ENCODE results near the gene XXYLT1. TPM values are rescaled to one million over a fixed set of nuclear protein-coding genes. Genes with fewer than 3 reads are reported as not detected.
A peak's percentile ranks its signal among the peaks of the same experiment; 100 is the strongest.

The XXYLT1 gene
- total RNA-seq, 1 experiment from 2014 or later, result 10.9 TPM

- Histone ChIP-seq H3K9me2 (ENCODE audit: insufficient read depth) (no peaks in the 10 kb centered on the region), H3K9me3 (ENCODE audit: control insufficient read depth in 1 of 2, insufficient read depth in 1 of 2, low read depth in 1 of 2, low read length in 2 of 2) (no peaks in the 10 kb centered on the region), H3K4me2 (ENCODE audit: low read length) (0 out of 2 replicates have a peak overlapping the region, but pooled peaks have one; percentile 13), H3K27ac (ENCODE audit: low read depth, low read length) (no peak overlapping the region), H2AFZ (ENCODE audit: low read depth, low read length, poor library complexity, severe bottlenecking) (no peak overlapping the region), H3K9ac (ENCODE audit: low read length) (no peak overlapping the region), H3K4me1 (ENCODE audit: control insufficient read depth in 1 of 2, insufficient read depth in 2 of 2, low read length in 2 of 2) (peaks cover 10 to 30% of the 10 kb centered on the region in 2 experiments), H4K20me1 (ENCODE audit: insufficient read depth) (no peaks in the 10 kb centered on the region), H3K4me3 (replicated peaks in 1 of 2; ENCODE audit: low read depth in 1 of 2, low read length in 2 of 2) (no peak overlapping the region), H3K79me2 (ENCODE audit: insufficient read depth, low read length) (no peaks in the 10 kb centered on the region), H3K27me3 (ENCODE audit: insufficient read depth, low read length) (no peaks in the 10 kb centered on the region), H3K36me3 (ENCODE audit: control insufficient read depth in 1 of 2, insufficient read depth in 2 of 2, low read length in 2 of 2) (no peaks in the 10 kb centered on the region)
- TF ChIP-seq RAD21 (IDR thresholded peaks at IDR 0.05; ENCODE audit: low read depth) (no peak), MAX (IDR thresholded peaks at IDR 0.05) (no peak), FOSL1 (IDR thresholded peaks at IDR 0.05; ENCODE audit: low read depth) (no peak), POLR2A (IDR thresholded peaks at IDR 0.05; ENCODE audit: borderline replicate concordance, extremely low read depth, insufficient read depth, insufficient read length) (no peak), ATF3 (IDR thresholded peaks at IDR 0.05) (no peak)
- BruUV-seq (replicated peaks), result no TSS peak
- ATAC-seq (no peak), DNase-seq (ENCODE audit: low read depth, low spot score) (no peak)
- ChIA-PET POLR2A (no interaction called here), RAD21 (ENCODE audit: low non-redundant PET in 1 of 2, low total read pairs in 2 of 2, uncharacterized antibody in 2 of 2, unreplicated experiment in 2 of 2) (no interaction called here), CTCF (no interaction called here)
- intact Hi-C loops (cut with micrococcal nuclease), result loop anchor here (5.0 kb wide), 1 partner anchor 264 kb away; no protein-coding TSS in a partner anchor
Observed at GRCh38 chr3:195042743-195043606, 228.0 kb downstream of the XXYLT1 start.

GRCh38 chr3:195041871-195042742 lies 228.9 kb downstream of the XXYLT1 start:
- intact Hi-C loops (cut with micrococcal nuclease), result loop anchor here (5.0 kb wide), 1 partner anchor 265 kb away; no protein-coding TSS in a partner anchor
- H3K36me3 ChIP-seq (ENCODE audit: control insufficient read depth in 1 of 2, insufficient read depth in 2 of 2, low read length in 2 of 2), result no peaks in the 10 kb centered on the region
- RAD21 ChIA-PET (ENCODE audit: low non-redundant PET in 1 of 2, low total read pairs in 2 of 2, uncharacterized antibody in 2 of 2, unreplicated experiment in 2 of 2), result no interaction called here
- no peaks in the 10 kb centered on the region for H4K20me1 ChIP-seq (ENCODE audit: insufficient read depth)
- H3K4me2 ChIP-seq (ENCODE audit: low read length), result 0 out of 2 replicates have a peak overlapping the region, but pooled peaks have one; percentile 13
- no peak overlapping the region for H3K4me3 ChIP-seq (replicated peaks in 1 of 2; ENCODE audit: low read depth in 1 of 2, low read length in 2 of 2)
- H3K4me1 ChIP-seq (ENCODE audit: control insufficient read depth in 1 of 2, insufficient read depth in 2 of 2, low read length in 2 of 2), result peaks cover 10 to 30% of the 10 kb centered on the region in 2 experiments
- no peak for TF ChIP-seq ATF3 (IDR thresholded peaks at IDR 0.05)
- no peak for DNase-seq (ENCODE audit: low read depth, low spot score)
- CTCF ChIA-PET, result no interaction called here
- no peaks in the 10 kb centered on the region for H3K27me3 ChIP-seq (ENCODE audit: insufficient read depth, low read length)
- no peaks in the 10 kb centered on the region for H3K9me3 ChIP-seq (ENCODE audit: control insufficient read depth in 1 of 2, insufficient read depth in 1 of 2, low read depth in 1 of 2, low read length in 2 of 2)
- POLR2A ChIA-PET, result no interaction called here
- H2AFZ ChIP-seq (ENCODE audit: low read depth, low read length, poor library complexity, severe bottlenecking), result no peak overlapping the region
- no peak for ATAC-seq
- no peak overlapping the region for H3K27ac ChIP-seq (ENCODE audit: low read depth, low read length)
- no peaks in the 10 kb centered on the region for H3K9me2 ChIP-seq (ENCODE audit: insufficient read depth)
- H3K79me2 ChIP-seq (ENCODE audit: insufficient read depth, low read length), result no peaks in the 10 kb centered on the region
- BruUV-seq (replicated peaks), result no TSS peak
- H3K9ac ChIP-seq (ENCODE audit: low read length), result no peak overlapping the region

Data from HCT116 (cell line).